Gastroesophageal sphincter (tissue), 4 donors: ENCODE results near the gene ZCCHC14. TPM values are rescaled to one million over a fixed set of nuclear protein-coding genes. Genes with fewer than 3 reads are reported as not detected.
A peak's percentile ranks its signal among the peaks of the same experiment; 100 is the strongest.
"Not testable (repeated sequence)": the region's sequence is repeated elsewhere in the genome, so short reads cannot be mapped to it uniquely, and the experiment has no call there.

Experiments
- ATAC-seq: fragments of 150-250 bp; one replicate; pipeline ENCODE4 v1.9.1; 2016; ENCODE audit warnings: mild to moderate bottlenecking, moderate library complexity
- H3K27ac ChIP-seq, 4 donors: fragments of 200-600 bp; sonication (generic) in 3 of 4; 1 replicate in 3 of 4; 2 replicates in 1 of 4; pipeline ENCODE4 v1.5.1; 2016 to 2019
- H3K27me3 ChIP-seq: fragments of 200-600 bp; sonication (generic); one replicate; pipeline ENCODE4 v1.5.1; 2019
- H3K36me3 ChIP-seq, 2 donors: fragments of 200-600 bp; sonication (generic); one replicate each; pipeline ENCODE4 v1.5.1; 2019; ENCODE audit warnings: control low read depth in 1 of 2
- H3K4me1 ChIP-seq, 3 donors: fragments of 200-600 bp; sonication (generic); 1 replicate in 2 of 3; 2 replicates in 1 of 3; pipeline ENCODE4 v1.5.1; 2016 to 2019; ENCODE audit warnings: control low read depth in 2 of 3
- H3K4me3 ChIP-seq, 2 donors: fragments of 200-600 bp; sonication (generic); one replicate each; pipeline ENCODE4 v1.5.1; 2019; ENCODE audit warnings: mild to moderate bottlenecking in 1 of 2, moderate library complexity in 1 of 2
- H3K9me3 ChIP-seq, 3 donors: fragments of 200-600 bp; sonication (generic); one replicate each; pipeline ENCODE4 v1.5.1; 2017 to 2019; ENCODE audit warnings: control low read depth in 2 of 3
- CTCF ChIP-seq, 4 experiments: fragments of 200-600 bp in 2 of 4; fragments of 450-650 bp in 2 of 4; sonication (generic) in 1 of 4; IDR thresholded peaks; one replicate each; pipeline ENCODE4 v1.5.1; 2017 to 2019; ENCODE audit warnings: antibody characterized with exemption in 4 of 4, mild to moderate bottlenecking in 2 of 4, moderate library complexity in 2 of 4
- EP300 ChIP-seq: sonication (generic); formaldehyde crosslinking; IDR thresholded peaks from one replicate; pipeline ENCODE4 v1.6.1; 2017; ENCODE audit warnings: antibody characterized with exemption, mild to moderate bottlenecking
- POLR2A ChIP-seq, 2 donors: fragments of 450-650 bp; IDR thresholded peaks; one replicate each; pipeline ENCODE4 v1.6.1; 2017; ENCODE audit warnings: antibody characterized with exemption in 2 of 2, mild to moderate bottlenecking in 2 of 2, moderate library complexity in 1 of 2
- POLR2AphosphoS5 ChIP-seq: sonication (generic); formaldehyde crosslinking; IDR thresholded peaks from one replicate; pipeline ENCODE4 v1.6.1; 2017; ENCODE audit warnings: antibody characterized with exemption
- WGBS, 2 donors: methylation state at CpG; one replicate each; pipeline ENCODE4 v1.1.5; 2018; ENCODE audit warnings: low coverage in 1 of 2; 5-methylcytosine and 5-hydroxymethylcytosine counted together
- total RNA-seq, 4 donors: library from RNA; depleted of rRNA; stranded (reverse); fragments of >200 nt; gene quantifications; one replicate each; pipeline ENCODE4 v1.1.0, GENCODE V29; 2016

Gene ZCCHC14
- total RNA-seq, 4 donors from 2014 or later: 15.5 to 24.9 (median 19.9) TPM

GRCh38 chr16:87498324-87499188, 5.7 kb upstream of the ZCCHC14 start:
- H3K27me3 ChIP-seq: no peaks in the 10 kb centered on the region
- no peaks in the 10 kb centered on the region for H3K36me3 ChIP-seq
- no peak for TF ChIP-seq POLR2AphosphoS5
- no peak for TF ChIP-seq CTCF (IDR thresholded peaks at IDR 0.05)
- no peak overlapping the region for H3K27ac ChIP-seq
- ATAC-seq: peak; percentile 18
- peaks cover 0 to 4% (median 0%) of the 10 kb centered on the region in 3 donors for H3K4me1 ChIP-seq
- WGBS, 2 donors: 56 to 71% methylated on average over 9 of the region's 9 CpGs
- H3K4me3 ChIP-seq: no peak overlapping the region
- no peaks in the 10 kb centered on the region for H3K9me3 ChIP-seq

- not testable (repeated sequence) for H3K9me3 ChIP-seq, H3K4me1 ChIP-seq, H3K36me3 ChIP-seq, H3K27ac ChIP-seq, ATAC-seq, H3K27me3 ChIP-seq, H3K4me3 ChIP-seq
- WGBS, 2 donors: 80 to 92% methylated on average over 2 to 12 of the region's 12 CpGs
Measured at GRCh38 chr16:87497767-87498290, 5.0 kb upstream of the ZCCHC14 start.

GRCh38 chr16:87497023-87497766, 4.4 kb upstream of the ZCCHC14 start:
- H3K27me3 ChIP-seq, H3K36me3 ChIP-seq, H3K4me3 ChIP-seq, ATAC-seq, H3K4me1 ChIP-seq, H3K27ac ChIP-seq, H3K9me3 ChIP-seq: not testable (repeated sequence)
- WGBS, 2 donors: 87% methylated on average over 8 of the region's 18 CpGs; no CpG with 5 or more reads in 1 of the 2 donors

- Histone ChIP-seq H3K27ac (no peak overlapping the region), H3K4me1 (peaks cover 0 to 13% (median 4%) of the 10 kb centered on the region in 3 donors), H3K36me3 (no peaks in the 10 kb centered on the region), H3K4me3 (no peak overlapping the region), H3K27me3 (no peaks in the 10 kb centered on the region), H3K9me3 (no peaks in the 10 kb centered on the region)
- ATAC-seq: no peak
- no peak for TF ChIP-seq CTCF (IDR thresholded peaks at IDR 0.05)
- no peak for TF ChIP-seq EP300
- TF ChIP-seq POLR2A (IDR thresholded peaks at IDR 0.05): no peak
- TF ChIP-seq POLR2AphosphoS5: no peak
- WGBS, 2 donors: 83% methylated on average over 1 of the region's 2 CpGs; no CpG with 5 or more reads in 1 of the 2 donors
Measured at GRCh38 chr16:87496447-87496801, 3.6 kb upstream of the ZCCHC14 start.

- TF ChIP-seq CTCF (IDR thresholded peaks at IDR 0.05) (no peak), POLR2AphosphoS5 (no peak), EP300 (no peak), POLR2A (IDR thresholded peaks at IDR 0.05) (no peak)
- no peaks in the 10 kb centered on the region for H3K9me3 ChIP-seq
Measured at GRCh38 chr16:87495578-87496446, 3.0 kb upstream of the ZCCHC14 start.

More at GRCh38 chr16:87495578-87496446, 3.0 kb upstream of the ZCCHC14 start:
- H3K4me3 ChIP-seq: no peak overlapping the region
- H3K4me1 ChIP-seq: peaks cover 0 to 19% (median 4%) of the 10 kb centered on the region in 3 donors
- H3K36me3 ChIP-seq: no peaks in the 10 kb centered on the region
- no peaks in the 10 kb centered on the region for H3K27me3 ChIP-seq
- H3K27ac ChIP-seq: no peak overlapping the region
- no peak for ATAC-seq
- WGBS, 2 donors: no CpG with 5 or more reads among the region's 17 CpGs
